MM.1S (cell line): Measurements from ENCODE around the gene DIP2C.

Experiments used
- DNase-seq: peaks from one replicate; pipeline ENCODE4 v3.0.0-alpha.2; 2015
- H2AFZ ChIP-seq: fragments of 300-600 bp; sonication (generic); 2 replicates; pipeline ENCODE4 v1.6.0; 2016; ENCODE audit warnings: antibody characterized with exemption, low read length
- H3F3A ChIP-seq: fragments of 300-600 bp; sonication (generic); 2 replicates; pipeline ENCODE4 v1.6.1; 2016; ENCODE audit warnings: mild to moderate bottlenecking, antibody characterized with exemption, low read length, moderate library complexity, mixed read lengths; ENCODE audit not compliant: insufficient read depth
- H3K27ac ChIP-seq: fragments of 300-600 bp; sonication (generic); 2 replicates; pipeline ENCODE4 v1.5.1; 2016; ENCODE audit warnings: mild to moderate bottlenecking, low read length
- H3K27me3 ChIP-seq: fragments of 300-600 bp; sonication (generic); replicated peaks from 2 replicates; pipeline ENCODE4 v1.6.0; 2016; ENCODE audit warnings: low read length; ENCODE audit not compliant: insufficient read depth
- H3K36me3 ChIP-seq: fragments of 300-600 bp; sonication (generic); replicated peaks from 2 replicates; pipeline ENCODE4 v1.6.1; 2016; ENCODE audit warnings: mild to moderate bottlenecking, low read length, mixed read lengths; ENCODE audit not compliant: insufficient read depth
- H3K4me1 ChIP-seq: fragments of 300-600 bp; sonication (generic); 2 replicates; pipeline ENCODE4 v1.6.1; 2016; ENCODE audit warnings: low read length, mixed read lengths
- H3K4me2 ChIP-seq: fragments of 300-600 bp; sonication (generic); 2 replicates; pipeline ENCODE4 v1.6.0; 2016; ENCODE audit warnings: low read depth, low read length
- H3K4me3 ChIP-seq: fragments of 300-600 bp; sonication (generic); 2 replicates; pipeline ENCODE4 v1.5.1; 2016; ENCODE audit warnings: low read length, mixed read lengths
- H3K79me2 ChIP-seq: fragments of 300-600 bp; sonication (generic); 2 replicates; pipeline ENCODE4 v1.6.1; 2016; ENCODE audit warnings: mixed run types, low read length, mixed read lengths
- H3K9ac ChIP-seq: fragments of 300-600 bp; sonication (generic); 2 replicates; pipeline ENCODE4 v1.6.1; 2016; ENCODE audit warnings: low read length, mixed read lengths
- H3K9me2 ChIP-seq: fragments of 300-600 bp; sonication (generic); replicated peaks from 2 replicates; pipeline ENCODE4 v1.6.1; 2016; ENCODE audit warnings: mild to moderate bottlenecking, low read length, mixed read lengths; ENCODE audit not compliant: insufficient read depth
- H3K9me3 ChIP-seq: fragments of 300-600 bp; sonication (generic); replicated peaks from 2 replicates; pipeline ENCODE4 v1.6.1; 2016; ENCODE audit warnings: mild to moderate bottlenecking, low read length, mixed read lengths; ENCODE audit not compliant: insufficient read depth
- H4K20me1 ChIP-seq: fragments of 300-600 bp; sonication (generic); 2 replicates; pipeline ENCODE4 v1.6.1; 2016; ENCODE audit warnings: mild to moderate bottlenecking, low read length, moderate library complexity, mixed read lengths; ENCODE audit not compliant: insufficient read depth
- EZH2 ChIP-seq: fragments of 300-600 bp; sonication (generic); optimal IDR thresholded peaks from 2 replicates; pipeline ENCODE3; 2017; ENCODE audit warnings: low read depth, mild to moderate bottlenecking, antibody characterized with exemption, low read length, mixed read lengths
- EZH2phosphoT487 ChIP-seq: fragments of 300-600 bp; sonication (generic); IDR thresholded peaks from 2 replicates; pipeline ENCODE4 v1.6.1; 2018; ENCODE audit warnings: antibody characterized with exemption, low read length
- TF ChIP-seq, protein P1 (sequence below): fragments of 300-600 bp; sonication (generic); IDR thresholded peaks from 2 replicates; pipeline ENCODE4 v1.5.1; 2016; ENCODE audit warnings: antibody characterized with exemption, low read length, mixed read lengths

DIP2C gene

DNA sequence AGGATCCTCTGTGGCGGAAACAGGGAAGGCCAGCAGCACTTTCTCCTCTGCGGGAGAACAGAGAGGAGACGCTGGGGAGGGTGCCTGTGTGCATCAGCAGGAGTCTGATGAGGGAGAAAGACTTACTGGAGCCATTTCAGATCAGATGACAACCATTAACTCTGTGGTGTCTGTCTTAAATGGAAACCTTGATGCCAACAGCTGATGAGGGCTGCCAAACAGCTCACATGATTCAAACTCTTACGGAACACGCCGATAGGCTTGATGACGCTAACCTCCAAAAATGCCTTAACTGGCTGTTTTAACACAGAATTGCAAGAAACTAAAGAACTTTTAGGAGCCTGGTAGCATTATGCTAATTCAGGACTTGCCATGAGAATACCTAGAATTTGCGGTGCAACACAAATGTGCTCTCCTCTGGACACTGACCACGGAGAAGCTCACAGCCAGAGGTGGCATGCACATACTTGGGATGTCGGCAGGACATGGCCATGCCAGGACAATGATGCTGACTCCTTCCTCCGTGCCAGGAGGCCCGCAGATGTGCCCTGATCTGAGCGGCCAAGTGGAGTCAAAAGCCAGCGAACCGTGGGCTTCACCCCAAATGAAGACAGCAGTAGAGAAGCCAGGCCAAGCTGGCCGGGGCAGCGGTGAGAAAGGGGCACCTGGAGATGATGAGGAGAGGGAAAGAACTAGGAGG is 399.3 kb downstream of the DIP2C start:
- H3K9me2 ChIP-seq: no peaks in the 10 kb centered on the region
- no peak overlapping the region for H3K9ac ChIP-seq
- H3K27me3 ChIP-seq: no peaks in the 10 kb centered on the region
- H3K9me3 ChIP-seq: no peaks in the 10 kb centered on the region
- H3K4me2 ChIP-seq: no peak overlapping the region
- H3F3A ChIP-seq: no peaks in the 10 kb centered on the region
- H3K79me2 ChIP-seq: no peaks in the 10 kb centered on the region
- DNase-seq: no peak
- H3K27ac ChIP-seq: no peak overlapping the region
- no peaks in the 10 kb centered on the region for H3K4me1 ChIP-seq
- H4K20me1 ChIP-seq: no peaks in the 10 kb centered on the region
- H3K4me3 ChIP-seq: no peak overlapping the region
- TF ChIP-seq EZH2: no peak
- TF ChIP-seq, protein P1, sequence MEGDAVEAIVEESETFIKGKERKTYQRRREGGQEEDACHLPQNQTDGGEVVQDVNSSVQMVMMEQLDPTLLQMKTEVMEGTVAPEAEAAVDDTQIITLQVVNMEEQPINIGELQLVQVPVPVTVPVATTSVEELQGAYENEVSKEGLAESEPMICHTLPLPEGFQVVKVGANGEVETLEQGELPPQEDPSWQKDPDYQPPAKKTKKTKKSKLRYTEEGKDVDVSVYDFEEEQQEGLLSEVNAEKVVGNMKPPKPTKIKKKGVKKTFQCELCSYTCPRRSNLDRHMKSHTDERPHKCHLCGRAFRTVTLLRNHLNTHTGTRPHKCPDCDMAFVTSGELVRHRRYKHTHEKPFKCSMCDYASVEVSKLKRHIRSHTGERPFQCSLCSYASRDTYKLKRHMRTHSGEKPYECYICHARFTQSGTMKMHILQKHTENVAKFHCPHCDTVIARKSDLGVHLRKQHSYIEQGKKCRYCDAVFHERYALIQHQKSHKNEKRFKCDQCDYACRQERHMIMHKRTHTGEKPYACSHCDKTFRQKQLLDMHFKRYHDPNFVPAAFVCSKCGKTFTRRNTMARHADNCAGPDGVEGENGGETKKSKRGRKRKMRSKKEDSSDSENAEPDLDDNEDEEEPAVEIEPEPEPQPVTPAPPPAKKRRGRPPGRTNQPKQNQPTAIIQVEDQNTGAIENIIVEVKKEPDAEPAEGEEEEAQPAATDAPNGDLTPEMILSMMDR: no peak
- no peak for TF ChIP-seq EZH2phosphoT487
- H3K36me3 ChIP-seq: no peaks in the 10 kb centered on the region
- H2AFZ ChIP-seq: no peak overlapping the region

DNA sequence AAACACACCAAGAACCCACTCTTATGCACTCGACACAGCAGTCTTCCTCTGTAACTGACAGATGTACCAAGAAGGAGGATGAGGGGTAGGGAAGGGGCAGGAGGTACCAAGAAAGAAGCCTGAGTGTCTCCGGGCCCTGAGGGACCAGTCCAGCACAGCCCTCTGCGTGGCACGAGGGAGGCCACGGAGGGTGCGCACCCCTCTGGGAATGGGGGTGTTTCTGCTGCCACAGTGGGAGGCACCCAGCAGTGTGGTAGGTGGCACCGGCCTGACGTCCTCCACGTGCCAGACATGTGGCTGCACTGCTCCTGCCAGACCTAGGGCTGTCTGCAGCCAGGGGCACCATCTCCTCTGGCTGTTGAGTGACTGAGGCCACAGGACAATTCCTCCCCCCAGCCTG is 399.9 kb downstream of the DIP2C start:
- Histone ChIP-seq H2AFZ (no peak overlapping the region), H3K9me2 (no peaks in the 10 kb centered on the region), H3K9ac (no peak overlapping the region), H3F3A (0 out of 2 replicates have a peak, but pooled peaks cover under 1% of the 10 kb centered on the region), H3K27me3 (no peaks in the 10 kb centered on the region), H3K4me1 (no peaks in the 10 kb centered on the region), H3K36me3 (no peaks in the 10 kb centered on the region), H3K27ac (no peak overlapping the region), H3K4me3 (no peak overlapping the region), H3K79me2 (no peaks in the 10 kb centered on the region), H3K9me3 (no peaks in the 10 kb centered on the region), H3K4me2 (no peak overlapping the region), H4K20me1 (no peaks in the 10 kb centered on the region)
- TF ChIP-seq EZH2 (no peak), EZH2phosphoT487 (no peak)
- TF ChIP-seq, protein P1: no peak
- DNase-seq: no peak

DNA sequence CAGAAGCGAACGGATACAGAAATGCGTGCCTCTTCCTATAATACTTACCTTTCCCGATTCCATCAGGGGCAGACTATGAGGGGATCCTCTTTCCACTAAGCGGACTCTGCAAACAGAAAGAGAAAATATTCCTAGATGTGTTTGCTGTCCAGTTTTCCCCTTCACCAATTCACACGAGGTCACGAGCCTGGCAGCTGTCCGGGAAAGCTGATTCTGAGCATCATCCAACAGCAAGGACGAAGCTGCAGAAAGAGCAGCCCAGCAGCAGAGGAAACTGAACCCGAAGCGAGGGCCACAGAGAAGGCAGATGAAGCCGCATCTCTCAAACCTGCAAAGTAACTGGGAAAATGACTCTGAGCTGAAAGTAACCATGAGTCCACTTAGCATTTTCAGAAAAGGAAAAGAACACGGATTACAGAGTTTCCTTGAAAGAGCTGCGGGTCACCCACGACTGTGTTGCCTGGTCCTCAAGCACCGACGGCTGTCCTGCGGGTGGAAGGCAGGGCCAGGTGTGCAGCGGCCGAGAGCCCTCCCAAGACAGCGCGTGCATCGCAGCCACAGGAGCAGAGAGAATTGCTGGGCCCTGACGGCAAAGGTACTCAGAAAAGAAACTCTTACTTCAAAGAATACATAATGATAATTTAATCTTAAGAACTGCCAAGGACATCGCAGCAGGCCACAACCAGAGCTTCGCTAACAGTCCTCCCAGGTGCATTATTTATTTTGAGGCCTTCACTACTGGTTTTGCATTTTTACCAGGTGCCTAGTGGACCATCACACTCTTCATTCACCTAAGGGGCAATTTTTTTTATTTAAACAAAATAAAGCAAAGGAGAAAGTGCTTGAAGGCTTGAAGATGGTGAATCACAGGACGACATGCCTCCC is 400.9 kb downstream of the DIP2C start:
- TF ChIP-seq EZH2phosphoT487 (no peak), EZH2 (no peak)
- TF ChIP-seq, protein P1: no peak
- Histone ChIP-seq H3K36me3 (no peaks in the 10 kb centered on the region), H3K4me3 (no peak overlapping the region), H3F3A (peaks cover 7% of the 10 kb centered on the region; the same call in 1 of the 2 replicates), H3K9me2 (no peaks in the 10 kb centered on the region), H3K9me3 (no peaks in the 10 kb centered on the region), H2AFZ (no peak overlapping the region), H3K27me3 (no peaks in the 10 kb centered on the region), H3K27ac (no peak overlapping the region), H3K9ac (no peak overlapping the region), H3K4me1 (peaks cover 9% of the 10 kb centered on the region), H3K4me2 (no peak overlapping the region), H3K79me2 (no peaks in the 10 kb centered on the region), H4K20me1 (no peaks in the 10 kb centered on the region)
- no peak for DNase-seq
